HT-29 (cell line): ENCODE measurements around the gene SLCO3A1. TPM values are rescaled to one million over a fixed set of nuclear protein-coding genes. Genes with fewer than 3 reads are reported as not detected.

Experiments
- DNase-seq: peaks from one replicate; pipeline ENCODE4 v3.0.0-alpha.2; 2015; ENCODE audit warnings: low spot score
- total RNA-seq: library from RNA; depleted of rRNA; stranded (reverse); fragments of >200 nt; shearing (Covaris generic); gene quantifications from 2 replicates; pipeline ENCODE4 v1.2.3, GENCODE V29; 2014

SLCO3A1 gene
- total RNA-seq, 1 experiment from 2014 or later, result 2.2 TPM

DNA sequence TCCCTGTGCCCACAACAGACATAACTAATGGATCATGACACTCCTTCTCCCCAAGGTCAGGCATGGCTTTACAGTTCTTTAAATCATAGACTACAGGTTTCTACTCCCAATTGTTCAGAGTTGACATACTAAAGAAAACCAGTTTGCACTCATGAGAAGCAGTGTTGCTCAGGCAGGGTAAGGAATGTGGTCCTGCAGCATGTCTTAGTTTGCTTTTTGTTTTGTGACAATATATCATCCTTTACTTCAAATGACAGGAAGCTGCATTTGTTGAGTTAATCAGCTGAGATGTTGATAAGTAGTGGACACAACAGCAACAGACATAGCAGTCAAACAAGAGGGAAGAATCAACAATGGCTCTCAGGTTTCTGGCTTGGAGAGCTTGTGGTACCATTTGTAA lies 267.5 kb downstream of the SLCO3A1 start:
- no peak for DNase-seq

DNA sequence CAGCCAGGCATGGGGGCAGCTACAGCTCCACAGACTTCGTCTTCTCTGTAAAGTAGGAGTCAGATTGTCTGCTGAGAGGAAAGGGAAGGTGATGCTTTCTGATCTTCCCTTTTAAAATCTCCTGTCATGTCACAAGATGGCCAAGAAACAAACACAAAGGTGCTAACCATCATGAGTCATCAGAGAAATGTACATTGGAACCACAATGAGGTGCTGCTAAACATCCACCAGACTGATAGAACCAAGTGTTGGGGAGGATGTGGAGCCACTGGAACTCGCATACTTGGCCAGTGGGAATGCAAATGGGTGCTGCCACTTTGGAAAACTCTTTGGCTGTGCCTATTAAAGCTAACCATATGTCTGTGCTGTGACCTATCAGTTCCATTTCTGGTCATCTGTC lies 268.8 kb downstream of the SLCO3A1 start:
- DNase-seq, result no peak

DNA sequence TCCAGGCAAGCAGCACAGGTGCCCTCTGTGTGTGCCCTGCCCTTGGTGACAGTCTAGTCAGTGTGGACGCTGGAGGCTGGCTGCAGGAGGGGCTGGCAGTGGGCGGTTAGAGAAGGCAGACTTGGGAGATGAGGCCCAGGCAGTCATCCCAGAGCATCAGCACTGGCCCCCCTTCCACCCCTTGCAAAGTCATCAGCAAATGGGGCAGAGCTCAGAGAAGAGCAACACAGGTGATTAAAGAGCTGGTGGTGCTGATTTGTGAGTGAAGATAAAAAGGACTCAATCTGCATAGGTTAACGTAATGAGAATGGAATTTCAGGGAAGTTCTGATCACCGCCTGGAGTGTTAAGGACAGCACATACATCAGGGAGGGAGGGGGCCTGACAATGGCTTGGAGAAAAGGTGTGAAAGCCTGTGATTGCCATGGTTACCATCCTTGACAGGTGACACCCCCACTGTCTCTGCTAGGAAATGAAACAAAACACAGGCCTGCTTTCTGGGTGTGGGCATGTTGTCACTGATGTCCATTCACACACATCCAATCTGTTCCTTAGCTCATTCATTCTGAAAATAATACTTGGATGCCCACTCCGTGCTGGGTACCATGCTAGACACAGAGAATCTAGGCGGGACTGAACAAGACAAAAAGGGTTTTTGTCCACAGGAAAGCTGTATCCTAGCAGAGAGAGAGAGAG lies 270.6 kb downstream of the SLCO3A1 start:
- no peak for DNase-seq

DNA sequence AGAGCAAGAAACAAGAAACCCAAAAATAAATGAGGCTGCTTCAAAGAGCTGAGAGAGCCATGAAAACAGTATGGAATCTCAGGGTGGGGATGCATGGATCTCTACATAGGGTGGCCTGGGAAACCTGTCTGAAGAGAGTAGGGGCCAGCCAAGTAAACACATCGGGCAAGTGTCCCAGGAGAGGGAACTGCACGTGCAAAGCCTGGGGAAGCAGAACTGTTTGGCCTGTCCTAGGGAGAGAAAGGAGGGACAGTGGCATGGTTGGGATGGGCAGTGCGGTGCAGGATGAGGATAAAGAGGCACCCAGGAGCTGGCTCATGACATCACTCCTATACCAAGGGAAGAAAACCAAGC lies 271.1 kb downstream of the SLCO3A1 start:
- no peak for DNase-seq

DNA sequence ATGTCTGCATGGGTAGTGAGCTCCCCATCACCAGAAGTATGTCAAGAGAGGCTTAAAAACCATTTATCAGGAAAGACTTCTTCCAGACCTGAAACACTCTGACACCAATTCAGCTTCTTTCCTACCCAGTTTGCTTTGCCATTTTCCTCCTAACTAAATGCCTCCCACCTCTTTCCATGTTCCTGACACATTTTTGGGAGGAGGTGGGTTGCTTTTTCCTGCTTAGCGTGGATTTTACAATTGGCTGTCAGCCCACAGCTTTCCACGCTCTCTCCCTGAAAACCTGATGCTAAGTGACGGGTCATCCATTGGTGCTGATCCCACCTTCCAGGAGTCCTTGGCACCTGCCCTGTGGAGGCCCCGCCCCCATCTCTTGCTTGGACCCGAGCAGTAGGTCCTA lies 275.3 kb downstream of the SLCO3A1 start:
- DNase-seq, result no peak

DNA sequence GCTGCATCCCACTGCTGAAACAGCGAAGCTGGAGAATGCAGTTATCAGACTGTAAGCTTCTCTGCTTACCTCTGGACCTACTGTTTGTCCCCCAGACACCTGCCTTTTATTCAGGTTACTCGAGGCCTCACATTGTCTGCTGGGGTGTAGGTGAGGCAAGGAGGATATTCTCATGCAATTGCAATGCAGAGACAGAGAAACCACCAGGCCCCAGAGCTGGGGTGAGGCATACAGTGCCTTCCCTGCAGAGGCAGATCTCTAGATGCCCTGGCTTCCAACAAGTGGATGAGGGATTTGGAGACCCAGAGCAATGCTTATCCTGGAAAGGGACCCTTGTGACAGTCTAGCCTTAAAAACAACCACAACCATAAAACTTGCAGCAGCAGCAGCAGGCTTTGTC lies 276.7 kb downstream of the SLCO3A1 start:
- no peak for DNase-seq

DNA sequence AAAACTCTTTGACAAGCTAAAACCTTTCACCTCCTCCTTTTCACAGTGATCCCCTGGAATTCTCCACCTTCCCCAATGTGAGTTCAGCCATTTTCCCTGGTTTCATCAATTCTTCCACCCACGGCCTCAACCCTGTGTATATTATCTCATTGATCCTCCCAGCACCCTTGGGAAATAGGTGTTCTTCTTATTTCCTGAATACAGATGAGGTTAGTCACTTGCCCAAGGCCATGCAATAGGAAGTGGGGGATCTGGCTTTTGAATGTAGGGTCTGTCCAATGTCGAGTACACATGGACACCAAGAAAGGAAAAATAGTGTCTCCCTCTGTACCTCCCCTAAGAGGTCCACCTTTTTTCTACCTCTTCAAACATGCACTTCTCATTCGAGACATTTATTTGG lies 277.4 kb downstream of the SLCO3A1 start:
- DNase-seq, result no peak

DNA sequence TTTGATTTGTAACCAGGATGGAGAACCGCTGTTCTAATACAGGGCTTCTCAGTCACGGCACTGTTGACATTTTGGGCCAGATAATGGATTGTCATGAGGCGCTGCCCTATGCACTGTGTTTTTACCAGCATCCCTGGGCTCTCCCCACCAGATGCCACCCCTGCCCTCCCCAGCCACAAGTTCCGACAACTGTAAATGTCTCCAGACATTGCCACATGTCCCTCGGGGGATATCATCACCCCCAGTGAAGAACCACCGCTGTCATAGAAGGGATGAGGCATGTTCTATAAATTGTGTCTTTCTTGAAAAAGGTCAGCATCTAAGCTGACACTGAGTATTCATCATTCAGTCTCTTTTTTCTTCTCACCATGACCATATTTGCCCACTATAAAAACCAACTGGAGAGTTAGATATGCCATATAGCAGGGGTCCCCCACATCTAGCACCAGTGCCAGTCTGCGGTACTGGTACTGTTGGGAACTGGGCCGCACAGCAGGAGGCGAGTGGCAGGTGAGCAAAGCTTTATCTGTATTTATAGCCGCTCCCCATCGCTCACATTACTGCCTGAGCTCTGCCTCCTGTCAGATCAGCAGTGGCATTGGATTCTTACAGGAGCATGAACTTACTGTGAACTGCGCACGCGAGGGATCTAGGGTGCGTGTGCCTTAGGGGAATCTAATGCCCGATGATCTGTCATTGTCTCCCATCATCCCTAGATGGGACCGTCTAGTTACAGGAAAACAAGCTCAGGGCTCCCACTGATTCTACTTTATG lies 279.7 kb downstream of the SLCO3A1 start:
- no peak for DNase-seq

DNA sequence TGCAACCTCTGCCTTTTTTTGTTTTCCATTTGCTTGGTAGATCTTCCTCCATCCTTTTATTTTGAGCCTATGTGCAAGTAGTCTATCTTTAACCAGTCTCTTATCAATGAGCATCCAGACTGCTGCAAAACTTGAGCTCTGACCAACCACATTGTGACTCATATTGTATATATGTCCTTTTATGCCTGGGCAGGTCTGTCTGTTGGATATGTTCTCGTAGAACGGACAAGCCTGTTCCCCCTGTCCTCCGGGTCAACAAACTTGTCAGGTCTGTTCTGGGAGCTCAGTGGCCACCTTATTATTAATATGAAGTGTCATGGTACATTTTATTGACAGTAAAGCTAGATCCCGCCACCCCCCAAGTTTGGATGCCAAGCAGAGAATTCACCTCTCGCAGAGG lies 287.3 kb downstream of the SLCO3A1 start:
- DNase-seq, result peak; percentile 19

DNA sequence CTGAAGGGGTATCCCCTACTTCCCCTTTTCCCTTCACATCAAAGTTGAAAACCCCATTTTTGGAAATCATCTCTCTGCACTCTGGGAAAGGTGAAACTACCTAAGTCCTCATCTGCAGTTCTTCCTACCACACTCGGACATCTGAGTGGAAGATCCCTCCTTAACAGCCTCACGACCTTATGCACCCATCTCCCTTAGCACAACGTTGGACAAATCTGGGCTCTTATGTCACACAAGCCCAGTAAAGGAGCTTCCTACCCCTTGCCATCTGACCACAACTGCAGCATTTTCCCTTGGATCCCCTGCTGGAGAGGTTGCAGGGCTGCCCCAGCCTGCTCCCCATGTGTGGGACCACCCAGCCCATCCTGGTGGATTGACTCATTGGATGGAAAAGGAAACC lies 288.1 kb downstream of the SLCO3A1 start:
- no peak for DNase-seq

DNA sequence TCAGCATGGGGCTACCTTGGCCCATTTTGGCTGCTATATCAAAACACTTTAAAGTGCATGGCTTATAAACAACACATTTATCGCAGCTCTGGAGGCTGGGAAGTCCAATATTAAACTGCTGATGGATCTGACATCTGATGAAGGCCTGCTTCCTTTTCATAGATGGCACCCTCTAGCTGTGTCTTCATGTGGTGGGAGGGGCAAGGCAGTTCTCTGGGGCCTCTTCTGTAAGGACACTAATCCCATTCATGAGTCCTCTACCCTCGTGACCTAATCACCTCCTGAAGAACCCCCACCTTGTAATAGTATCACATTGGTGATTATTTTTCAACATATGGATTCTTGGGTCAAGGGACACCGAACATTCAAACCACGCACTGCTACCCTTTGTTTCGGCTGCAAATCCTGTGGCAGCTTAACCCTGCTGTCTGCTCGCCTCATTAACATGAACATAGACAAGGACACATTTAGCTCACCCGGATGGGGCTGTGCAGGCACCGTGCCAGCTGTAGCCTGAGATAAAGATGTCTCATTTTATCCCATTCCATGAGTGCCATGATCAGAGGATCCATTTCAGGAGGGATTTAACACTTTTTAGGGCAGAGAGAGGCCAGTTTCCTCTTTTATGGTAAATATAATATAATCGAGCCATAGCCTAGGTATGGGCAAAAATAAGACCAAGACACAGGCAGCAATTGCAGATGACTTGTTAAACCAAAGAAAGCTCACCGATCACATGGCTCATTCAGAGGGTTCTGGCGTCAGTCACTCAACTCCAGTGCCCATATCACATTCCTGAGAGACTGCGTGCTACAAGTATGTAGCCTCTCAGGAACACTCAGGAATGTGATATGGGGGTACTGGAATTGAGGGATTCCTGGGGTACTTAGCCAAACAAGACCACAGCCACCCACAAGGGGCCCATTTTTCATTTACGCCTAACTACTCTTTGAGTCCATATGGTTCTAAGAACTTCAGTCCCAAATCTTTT lies 289.0 kb downstream of the SLCO3A1 start:
- DNase-seq, result no peak

DNA sequence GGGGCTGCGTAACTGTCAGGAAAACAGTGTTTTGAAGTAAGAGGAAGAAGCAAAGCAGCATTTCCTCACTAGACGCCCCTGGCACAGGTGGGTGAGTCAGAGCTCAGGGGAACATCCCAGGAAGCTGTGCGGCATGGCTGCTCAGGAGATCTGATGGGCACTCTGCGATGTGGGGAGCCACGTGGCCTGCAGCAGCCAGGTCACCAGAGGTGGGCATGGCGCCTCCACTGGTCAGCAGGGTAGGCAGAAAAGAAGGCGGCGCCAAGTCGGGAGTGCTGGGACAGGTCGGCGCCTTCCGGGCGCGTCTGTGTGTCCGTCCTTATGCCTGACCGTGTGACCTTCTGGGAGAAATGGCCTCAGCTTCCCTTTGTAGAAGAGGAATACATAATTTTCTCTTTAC lies 290.3 kb downstream of the SLCO3A1 start:
- DNase-seq, result no peak

DNA sequence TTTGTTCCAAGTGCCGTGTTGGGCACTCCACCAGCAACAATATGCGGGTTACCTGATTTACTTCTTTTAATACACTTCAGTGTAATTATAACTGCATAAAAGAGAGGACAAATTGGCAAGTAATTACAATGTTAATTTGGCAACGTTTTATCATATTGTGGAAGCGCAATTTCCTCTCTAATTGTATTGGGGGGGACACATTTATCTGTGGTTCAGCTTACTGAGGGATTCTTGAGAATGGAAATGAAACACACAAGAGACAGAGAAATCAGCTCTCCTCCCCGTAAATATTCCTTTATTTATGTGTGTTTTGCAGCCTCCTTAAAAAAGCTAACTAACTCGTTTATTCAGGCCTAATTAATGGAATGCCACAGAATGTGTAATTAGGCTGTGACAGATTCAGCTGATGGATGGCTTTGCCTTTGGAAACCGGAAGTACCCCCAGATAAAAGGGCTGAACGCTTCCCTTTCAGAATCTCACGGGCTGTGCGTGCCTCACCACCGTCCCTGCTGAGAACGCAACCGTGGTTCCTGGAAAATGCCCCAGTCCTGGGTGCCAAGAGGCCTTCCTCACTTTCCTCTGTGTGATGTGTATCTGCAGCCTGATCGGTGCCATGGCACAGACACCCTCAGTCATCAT lies 293.1 kb downstream of the SLCO3A1 start:
- no peak for DNase-seq

DNA sequence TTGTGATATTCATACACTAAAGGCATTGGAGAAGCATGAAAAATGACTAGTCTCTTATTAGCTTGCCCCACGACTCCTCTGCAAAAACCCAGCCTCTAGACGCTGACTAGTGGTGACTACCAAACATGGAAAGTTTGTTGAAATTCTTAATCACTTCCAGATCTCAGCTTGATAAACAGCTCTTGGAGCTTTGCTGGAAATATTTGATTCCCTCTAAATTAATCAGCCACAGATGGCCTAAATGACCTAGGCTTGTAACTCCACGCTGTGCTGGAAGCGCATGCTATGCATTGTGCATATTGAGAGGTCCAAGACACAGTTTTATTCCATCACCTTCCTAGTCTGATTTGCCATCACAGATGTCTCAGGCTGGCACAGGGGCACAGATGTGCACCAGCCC lies 295.5 kb downstream of the SLCO3A1 start:
- DNase-seq, result no peak

DNA sequence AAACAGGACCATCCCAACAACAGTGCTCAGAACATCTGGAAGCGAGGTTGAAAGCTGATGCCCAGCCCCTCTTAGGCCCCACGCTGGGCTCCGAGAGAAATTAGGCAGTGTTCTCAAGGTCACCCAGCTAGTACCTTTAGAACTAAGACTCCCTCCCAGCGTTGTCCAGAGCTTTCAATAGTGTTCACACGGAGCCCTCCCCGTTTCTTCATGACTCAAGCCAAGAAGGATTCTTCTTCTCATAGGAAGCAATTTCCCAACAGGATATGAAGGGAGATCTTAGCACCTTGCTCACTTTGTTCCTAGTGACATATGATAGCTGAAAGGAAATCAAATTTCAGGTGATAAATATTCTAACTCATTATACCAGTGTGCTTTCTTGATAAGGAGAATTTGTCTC lies 296.0 kb downstream of the SLCO3A1 start:
- no peak for DNase-seq

DNA sequence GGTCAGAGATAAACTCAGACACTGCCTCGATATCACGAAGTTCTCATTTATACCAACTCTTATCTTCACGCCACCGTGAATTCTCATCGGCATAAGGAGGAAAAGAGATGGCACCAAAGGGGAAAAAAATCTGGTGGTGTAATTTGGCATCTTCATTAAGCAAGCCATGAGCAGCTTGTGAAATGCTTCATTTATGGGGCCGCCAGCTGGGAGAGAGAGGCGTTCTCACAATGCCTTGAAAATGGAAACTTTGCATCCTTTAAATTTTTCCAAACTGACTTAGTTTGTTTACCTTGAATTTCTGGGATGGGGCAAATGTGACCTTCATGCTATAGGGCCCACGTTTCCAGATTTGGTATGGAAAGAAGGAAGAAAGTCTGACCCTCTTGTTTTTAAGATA lies 297.7 kb downstream of the SLCO3A1 start:
- no peak for DNase-seq

DNA sequence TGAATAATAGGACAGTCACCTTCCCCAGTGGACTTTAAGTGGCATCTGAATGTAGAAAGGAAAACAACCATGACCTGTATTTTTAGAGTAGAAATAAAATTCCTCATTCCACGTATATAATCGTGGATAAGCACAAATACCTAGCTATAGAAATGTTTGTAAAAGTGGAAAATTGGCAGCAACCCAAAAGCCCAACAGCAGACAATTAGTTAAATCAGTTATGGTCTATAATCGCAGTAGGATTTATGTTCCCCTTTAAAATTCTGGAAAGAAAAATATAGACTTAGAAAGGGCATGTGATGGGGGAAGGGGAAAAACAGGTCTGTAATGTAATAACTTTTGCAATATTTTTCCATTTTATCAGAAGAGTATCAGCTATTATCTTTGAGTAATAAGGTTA lies 298.2 kb downstream of the SLCO3A1 start:
- DNase-seq, result no peak

DNA sequence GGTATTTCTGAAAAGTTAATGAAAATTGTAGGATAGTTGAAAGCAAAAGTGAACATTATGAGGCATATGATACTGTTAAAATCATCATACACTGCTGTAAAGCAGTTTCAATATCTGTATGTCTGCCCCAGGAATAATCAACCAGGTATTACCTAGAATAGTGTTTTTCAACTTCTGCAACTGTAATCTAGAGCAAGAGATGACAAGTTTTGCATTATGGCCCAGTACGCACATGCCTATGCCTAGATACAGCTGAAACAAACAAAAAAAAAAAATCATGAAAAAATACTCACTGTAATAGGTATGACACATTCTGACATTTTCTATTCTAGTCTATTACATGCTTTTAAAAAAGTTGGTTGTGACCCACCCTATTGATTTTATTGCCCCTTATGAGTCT lies 299.5 kb downstream of the SLCO3A1 start:
- no peak for DNase-seq

DNA sequence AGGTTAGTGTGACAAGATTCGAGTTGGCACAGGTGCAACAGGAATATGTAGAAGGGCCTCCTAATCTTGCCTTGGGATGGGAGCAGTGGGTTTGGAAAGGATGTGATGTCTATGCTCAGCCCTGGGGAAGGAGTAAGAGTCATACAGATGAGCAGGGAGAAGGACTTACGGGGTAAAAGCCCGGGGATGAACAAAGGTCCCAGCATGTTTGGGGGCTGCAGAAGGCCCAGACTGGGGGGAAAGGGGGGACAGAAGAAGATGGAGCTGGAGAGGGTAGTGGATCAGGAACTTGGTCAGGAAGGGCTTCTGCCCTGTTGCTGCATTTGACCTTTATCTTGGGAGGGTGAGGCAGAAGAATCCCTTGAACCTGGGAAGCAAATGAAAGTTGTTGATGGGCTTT lies 300.1 kb downstream of the SLCO3A1 start:
- no peak for DNase-seq

DNA sequence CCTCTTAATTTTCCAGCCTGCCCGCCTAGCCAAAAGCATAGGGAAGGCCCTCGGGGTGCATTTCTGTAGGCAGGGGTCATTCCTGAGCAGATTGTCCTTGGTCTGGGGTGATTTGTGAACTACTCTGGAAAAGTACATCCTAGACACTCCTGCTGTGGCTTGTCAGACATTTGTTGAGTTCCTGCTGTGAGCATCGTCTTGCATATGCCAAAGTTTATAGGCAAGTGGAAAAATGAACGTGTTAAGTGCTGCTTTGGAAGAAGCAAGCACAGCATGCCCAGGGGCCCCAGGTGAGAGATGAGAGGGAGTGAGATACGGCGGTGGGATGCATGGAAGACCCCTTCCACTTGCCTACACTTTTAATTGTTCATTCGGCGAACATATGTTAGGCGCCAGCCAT lies 302.4 kb downstream of the SLCO3A1 start:
- no peak for DNase-seq

DNA sequence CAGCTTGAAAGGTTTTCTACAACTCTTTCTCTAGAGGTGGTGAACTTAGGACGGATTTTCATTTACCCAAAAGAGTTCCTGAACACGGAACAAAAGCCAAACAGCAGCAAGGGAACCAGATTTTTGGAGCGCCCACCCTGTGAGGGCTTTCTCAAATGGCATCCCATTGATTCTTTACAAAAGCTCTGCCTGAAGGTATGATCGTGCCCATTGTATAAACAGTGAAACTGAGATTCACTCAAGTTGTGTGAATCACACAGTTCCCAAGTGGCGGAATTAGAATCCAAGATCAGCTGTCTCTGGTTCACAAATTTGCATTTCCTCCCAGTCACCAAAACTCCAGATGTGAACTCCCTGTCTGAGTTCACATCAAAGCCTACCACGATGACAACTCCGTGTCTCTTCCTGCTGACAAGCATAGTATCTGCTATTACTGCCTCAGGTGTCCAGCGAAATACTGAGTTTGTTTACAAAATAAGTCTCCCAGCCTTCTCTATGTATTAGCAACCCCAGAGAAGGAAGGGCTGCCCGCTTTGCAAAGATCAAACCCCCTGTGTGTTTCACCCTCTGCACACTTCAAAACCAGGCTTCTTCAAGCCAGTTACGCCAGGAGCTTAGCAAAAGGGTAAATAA lies 304.3 kb downstream of the SLCO3A1 start:
- no peak for DNase-seq
